GM19468 (cell line): ENCODE results near the gene NKAIN2.

Experiments
- ATAC-seq: cut with Tn5 transposase; IDR thresholded peaks from one replicate; pipeline ENCODE4 v1.9.1; 2021; ENCODE audit warnings: mild to moderate bottlenecking, moderate library complexity, moderate number of reproducible peaks; ENCODE audit not compliant: unreplicated experiment; ENCODE audit errors: extremely low read depth

Gene NKAIN2

GRCh38 chr6:124633655-124634054 lies 830.0 kb downstream of the NKAIN2 start:
- ATAC-seq, result no peak

- ATAC-seq, result no peak
Measured at GRCh38 chr6:124640432-124640831, 836.8 kb downstream of the NKAIN2 start.

- ATAC-seq, result no peak
Measured at GRCh38 chr6:124655866-124656265, 852.2 kb downstream of the NKAIN2 start.

GRCh38 chr6:124658053-124658452 lies 854.4 kb downstream of the NKAIN2 start:
- no peak for ATAC-seq

GRCh38 chr6:124659427-124659826 lies 855.8 kb downstream of the NKAIN2 start:
- ATAC-seq, result no peak

- no peak for ATAC-seq
Measured at GRCh38 chr6:124660185-124660584, 856.5 kb downstream of the NKAIN2 start.

GRCh38 chr6:124661097-124661661 lies 857.5 kb downstream of the NKAIN2 start:
- no peak for ATAC-seq

- ATAC-seq, result no peak
Measured at GRCh38 chr6:124668028-124668427, 864.4 kb downstream of the NKAIN2 start.

GRCh38 chr6:124669713-124670480 lies 866.2 kb downstream of the NKAIN2 start:
- ATAC-seq, result no peak

- ATAC-seq, result no peak
Measured at GRCh38 chr6:124670801-124671200, 867.1 kb downstream of the NKAIN2 start.

GRCh38 chr6:124671324-124671723 lies 867.7 kb downstream of the NKAIN2 start:
- no peak for ATAC-seq

GRCh38 chr6:124674042-124674441 lies 870.4 kb downstream of the NKAIN2 start:
- no peak for ATAC-seq

- ATAC-seq, result no peak
Measured at GRCh38 chr6:124676033-124676432, 872.4 kb downstream of the NKAIN2 start.

GRCh38 chr6:124677874-124678273 lies 874.2 kb downstream of the NKAIN2 start:
- ATAC-seq, result no peak

GRCh38 chr6:124679387-124679786 lies 875.7 kb downstream of the NKAIN2 start:
- no peak for ATAC-seq

GRCh38 chr6:124682751-124683150 lies 879.1 kb downstream of the NKAIN2 start:
- no peak for ATAC-seq

GRCh38 chr6:124683507-124683906 lies 879.8 kb downstream of the NKAIN2 start:
- no peak for ATAC-seq

- no peak for ATAC-seq
Measured at GRCh38 chr6:124684621-124685020, 881.0 kb downstream of the NKAIN2 start.

- ATAC-seq, result no peak
Measured at GRCh38 chr6:124688369-124688768, 884.7 kb downstream of the NKAIN2 start.

- ATAC-seq, result no peak
Measured at GRCh38 chr6:124694139-124694705, 890.6 kb downstream of the NKAIN2 start.

GRCh38 chr6:124699038-124699437 lies 895.4 kb downstream of the NKAIN2 start:
- ATAC-seq, result no peak

GRCh38 chr6:124703541-124703940 lies 899.9 kb downstream of the NKAIN2 start:
- ATAC-seq, result no peak
